Upper lobe of left lung (tissue), 6 donors: ENCODE data around the gene PIWIL4. TPM values are rescaled to one million over a fixed set of nuclear protein-coding genes. Genes with fewer than 3 reads are reported as not detected.

ENCODE experiments used
- ATAC-seq, 2 donors: fragments of 200-7000 bp; cut with Tn5 transposase; one replicate each; pipeline ENCODE4 v1.9.1; 2022; ENCODE audit warnings: mild to moderate bottlenecking in 2 of 2, moderate library complexity in 2 of 2; ENCODE audit not compliant: low FRiP score in 2 of 2
- DNase-seq, 2 donors: peaks; one replicate each; pipeline ENCODE4 v3.0.0-alpha.2; 2019 to 2020
- H3K27ac ChIP-seq, 4 donors: fragments of 200-600 bp; sonication (generic); one replicate each; pipeline ENCODE4 v1.5.1; 2016 to 2019
- H3K27me3 ChIP-seq, 4 donors: fragments of 200-600 bp; sonication (generic); one replicate each; pipeline ENCODE4 v1.5.1; 2017 to 2019
- H3K36me3 ChIP-seq, 4 donors: fragments of 200-600 bp; sonication (generic); one replicate each; pipeline ENCODE4 v1.5.1; 2016 to 2019
- H3K4me1 ChIP-seq, 4 donors: fragments of 200-600 bp; sonication (generic); one replicate each; pipeline ENCODE4 v1.5.1; 2018 to 2019
- H3K4me3 ChIP-seq, 4 donors: fragments of 200-600 bp; sonication (generic); one replicate each; pipeline ENCODE4 v1.5.1; 2017 to 2019; ENCODE audit warnings: mild to moderate bottlenecking in 2 of 4, moderate library complexity in 1 of 4
- H3K9me3 ChIP-seq, 4 donors: fragments of 200-600 bp; sonication (generic); one replicate each; pipeline ENCODE4 v1.5.1; 2018 to 2019
- CTCF ChIP-seq, 6 experiments: fragments of 450-650 bp in 4 of 6; fragments of 200-600 bp in 2 of 6; sonication (generic) in 2 of 6; IDR thresholded peaks; one replicate each; pipeline ENCODE4 v1.5.1; 2016 to 2019; ENCODE audit warnings: antibody characterized with exemption in 6 of 6
- EP300 ChIP-seq, 4 donors: sonication (generic); formaldehyde crosslinking; IDR thresholded peaks; one replicate each; pipeline ENCODE4 v1.5.1; 2017; ENCODE audit warnings: antibody characterized with exemption in 4 of 4, control low read depth in 2 of 4
- POLR2A ChIP-seq, 4 donors: fragments of 450-650 bp; IDR thresholded peaks; one replicate each; pipeline ENCODE4 v1.5.1; 2016 to 2017; ENCODE audit warnings: antibody characterized with exemption in 4 of 4, mild to moderate bottlenecking in 2 of 4
- POLR2AphosphoS5 ChIP-seq, 2 donors: sonication (generic); formaldehyde crosslinking; IDR thresholded peaks; one replicate each; pipeline ENCODE4 v1.5.1; 2017; ENCODE audit warnings: antibody characterized with exemption in 2 of 2
- WGBS, 2 donors: methylation state at CpG; one replicate each; pipeline ENCODE4 v1.1.5; 2017 to 2018; 5-methylcytosine and 5-hydroxymethylcytosine counted together
- total RNA-seq, 6 donors: library from RNA; depleted of rRNA in 4 of 6; stranded (reverse); fragments of >200 nt in 4 of 6; gene quantifications; one replicate each; pipeline versions ENCODE4 v1.1.0 to v1.2.1, GENCODE V29; 2016 to 2021
- donor health status: DM: no; HTN: no; CAD: no; lungs with moderate emphysema.
- donor health status: DM: no; HTN: yes; CAD: no; lungs with severe emphysema.

The PIWIL4 gene
- total RNA-seq, 6 donors from 2014 or later: 1.5 to 9.4 (median 4.8) TPM

DNA sequence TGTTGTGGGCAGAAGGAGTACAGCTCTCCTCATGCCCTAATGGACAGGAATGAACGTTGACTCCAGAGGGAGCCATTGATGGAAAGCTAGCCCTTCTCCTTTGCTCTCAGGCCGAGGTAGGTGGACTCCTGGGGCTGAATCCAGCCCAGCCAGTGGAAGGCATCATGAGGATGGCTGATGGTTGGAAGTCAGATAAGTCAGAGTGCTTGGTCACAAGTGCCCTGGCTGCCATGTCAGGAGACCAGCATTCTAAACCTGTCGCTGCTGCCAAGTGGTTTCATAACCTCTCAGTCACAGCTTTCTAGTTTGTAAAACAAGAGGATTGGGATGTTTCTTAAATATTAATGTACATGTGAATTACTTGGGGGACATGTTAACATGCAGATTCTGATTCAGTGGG is 32.3 kb downstream of the PIWIL4 start:
- 79 to 92% methylated on average over 3 of the region's 3 CpGs for WGBS, 2 donors
- H3K27ac ChIP-seq: no peak overlapping the region
- H3K27me3 ChIP-seq: no peaks in the 10 kb centered on the region
- peaks cover 0 to 8% (median 0%) of the 10 kb centered on the region in 4 donors for H3K36me3 ChIP-seq
- H3K4me3 ChIP-seq: no peak overlapping the region
- DNase-seq: no peak
- H3K9me3 ChIP-seq: no peaks in the 10 kb centered on the region
- H3K4me1 ChIP-seq: peaks cover 0 to 5% (median 0%) of the 10 kb centered on the region in 4 donors
- ATAC-seq: no peak
- TF ChIP-seq POLR2AphosphoS5 (IDR thresholded peaks at IDR 0.05): no peak
- TF ChIP-seq POLR2A (IDR thresholded peaks at IDR 0.05): no peak
- no peak for TF ChIP-seq CTCF (IDR thresholded peaks at IDR 0.05)
- TF ChIP-seq EP300 (IDR thresholded peaks at IDR 0.05): no peak

DNA sequence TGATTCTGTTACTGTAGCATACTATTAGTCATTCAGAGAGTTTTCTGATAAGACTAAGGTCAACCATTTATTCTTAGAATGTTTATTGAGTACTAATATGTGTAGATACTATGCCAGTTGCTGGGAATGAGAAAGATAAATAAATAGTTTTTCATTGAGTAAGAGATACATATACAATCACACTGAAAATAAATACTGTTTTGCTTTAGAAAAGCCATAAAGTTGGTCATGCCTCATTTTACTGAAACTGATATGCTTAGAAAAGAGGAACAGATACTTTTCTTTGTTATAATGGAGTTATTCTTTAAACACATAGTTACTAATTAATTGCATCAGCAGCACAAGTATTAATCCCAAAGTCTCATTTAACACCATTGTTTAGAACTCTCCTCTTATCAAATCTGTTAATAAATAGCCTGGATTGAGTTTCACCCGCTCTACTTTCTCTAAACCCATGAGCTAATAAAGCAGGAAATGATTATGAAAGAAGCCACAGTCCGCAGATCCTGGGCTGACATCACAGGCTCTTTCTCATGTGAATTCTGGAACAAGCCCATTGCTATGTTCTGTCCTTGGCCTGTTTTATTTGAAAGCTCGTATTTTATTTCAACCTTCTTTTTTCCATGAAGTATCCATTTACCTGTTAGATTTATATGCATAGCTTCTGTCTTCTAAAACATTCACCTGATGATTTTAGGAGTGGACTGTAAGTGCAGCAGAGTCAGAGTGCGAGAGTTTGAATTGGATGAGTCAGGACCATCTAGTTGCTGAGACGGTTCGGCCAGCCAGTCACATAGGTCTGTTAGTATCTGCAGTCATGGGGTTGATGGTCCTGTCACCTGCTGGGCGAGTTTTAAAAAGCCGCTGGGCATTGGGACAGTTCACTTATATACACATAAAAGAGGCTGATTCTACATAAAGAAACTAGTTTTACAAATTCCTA is 35.5 kb downstream of the PIWIL4 start:
- peaks cover 0 to 5% (median 0%) of the 10 kb centered on the region in 4 donors for H3K4me1 ChIP-seq
- TF ChIP-seq POLR2A (IDR thresholded peaks at IDR 0.05) (no peak), CTCF (IDR thresholded peaks at IDR 0.05) (peak in 3 of 6 experiments; percentile 22 to 42 (median 33))
- no peaks in the 10 kb centered on the region for H3K9me3 ChIP-seq
- no peak overlapping the region for H3K27ac ChIP-seq
- ATAC-seq (peak; percentile 73 to 89), DNase-seq (peak in 1 of 2 donors; percentile 44)
- no peaks in the 10 kb centered on the region for H3K27me3 ChIP-seq
- 52 to 55% methylated on average over 8 of the region's 8 CpGs for WGBS, 2 donors
- no peaks in the 10 kb centered on the region for H3K36me3 ChIP-seq
- no peak overlapping the region for H3K4me3 ChIP-seq

- DNase-seq: no peak
These were observed 36.4 kb downstream of the PIWIL4 start for GRCh38 chr11:94603587-94603986.

GRCh38 chr11:94604482-94604881 is 37.3 kb downstream of the PIWIL4 start:
- peaks cover 0 to 5% (median 0%) of the 10 kb centered on the region in 4 donors for H3K4me1 ChIP-seq
- WGBS, 2 donors: 70 to 72% methylated on average over 3 of the region's 3 CpGs
- ATAC-seq (no peak), DNase-seq (no peak)
- no peaks in the 10 kb centered on the region for H3K27me3 ChIP-seq
- no peak overlapping the region for H3K4me3 ChIP-seq
- peaks cover 0 to 5% (median 0%) of the 10 kb centered on the region in 4 donors for H3K36me3 ChIP-seq
- H3K9me3 ChIP-seq: no peaks in the 10 kb centered on the region
- TF ChIP-seq CTCF (IDR thresholded peaks at IDR 0.05) (no peak), POLR2AphosphoS5 (IDR thresholded peaks at IDR 0.05) (no peak), EP300 (IDR thresholded peaks at IDR 0.05) (no peak), POLR2A (IDR thresholded peaks at IDR 0.05) (no peak)
- no peak overlapping the region for H3K27ac ChIP-seq

More at GRCh38 chr11:94603587-94603986, 36.4 kb downstream of the PIWIL4 start:
- TF ChIP-seq EP300 (IDR thresholded peaks at IDR 0.05) (no peak), POLR2A (IDR thresholded peaks at IDR 0.05) (no peak), CTCF (IDR thresholded peaks at IDR 0.05) (no peak), POLR2AphosphoS5 (IDR thresholded peaks at IDR 0.05) (no peak)
- Histone ChIP-seq H3K4me3 (no peak overlapping the region), H3K4me1 (peaks cover 0 to 5% (median 0%) of the 10 kb centered on the region in 4 donors), H3K27me3 (no peaks in the 10 kb centered on the region), H3K27ac (no peak overlapping the region), H3K9me3 (no peaks in the 10 kb centered on the region), H3K36me3 (peaks cover 0 to 5% (median 0%) of the 10 kb centered on the region in 4 donors)
- 98 to 100% methylated on average over 1 of the region's 1 CpG for WGBS, 2 donors
- no peak for ATAC-seq
